K562 (cell line): ENCODE data around the gene DPYSL4. TPM values are rescaled to one million over a fixed set of nuclear protein-coding genes. Genes with fewer than 3 reads are reported as not detected.

Experiments used
- ATAC-seq: fragments of 200-7000 bp; cut with Tn5 transposase; 3 replicates; pipeline ENCODE4 v1.9.1; 2020; ENCODE audit warnings: moderate library complexity
- BruUV-seq: library from RNA; stranded (reverse); fragments of 400-500 nt; replicated peaks from 2 replicates; lab custom pipeline; 2021; lab: Mats Ljungman, UMichigan
- CTCF ChIA-PET: fragments of 300-600 bp; formaldehyde crosslinking; extraction: SDS; loops from one replicate; lab custom pipeline; 2021; ENCODE audit warnings: low intra/inter-chr PET ratio; lab: Yijun Ruan, JAX
- POLR2A ChIA-PET: fragments of 300-600, 350-650 bp; sonication (Branson Sonifier 250); formaldehyde crosslinking; extraction: SDS; loops from one replicate; lab custom pipeline; 2021; ENCODE audit warnings: antibody characterized with exemption, inconsistent platforms; lab: Yijun Ruan, JAX
- DNase-seq, 4 experiments: peaks; one replicate each; pipeline versions ENCODE4 v3.0.0 to v3.0.0-alpha.2; 2011 to 2018; ENCODE audit warnings: low spot score in 3 of 4, mixed read lengths in 3 of 4; ENCODE audit errors: extremely low read depth in 1 of 4
- FAIRE-seq: peaks from 2 replicates; lab custom pipeline; 2011; peaks lifted over from hg19 to GRCh38; lab: Jason Lieb, UNC
- H2AFZ ChIP-seq: 2 replicates; pipeline ENCODE4 v1.6.0; 2011; ENCODE audit warnings: low read depth, low read length, control low read depth, inconsistent platforms
- H3K27ac ChIP-seq: fragments of 200-600 bp; 3 replicates; pipeline ENCODE4 v1.8.0; 2011; ENCODE audit warnings: low read depth, mild to moderate bottlenecking, control low read depth, inconsistent platforms, low read length, moderate library complexity, mixed read lengths; ENCODE audit errors: extremely low read depth
- H3K27me3 ChIP-seq, 2 experiments: fragments of 300-600 bp in 1 of 2; 2 replicates in 1 of 2; 3 replicates in 1 of 2; pipeline versions ENCODE4 v1.6.0 to v1.8.0; 2011; ENCODE audit warnings: inconsistent platforms in 2 of 2, low read length in 2 of 2, mild to moderate bottlenecking in 1 of 2, mixed read lengths in 1 of 2, moderate library complexity in 1 of 2; ENCODE audit not compliant: control insufficient read depth in 2 of 2, insufficient read depth in 2 of 2
- H3K36me3 ChIP-seq: fragments of 300-600 bp; 3 replicates; pipeline ENCODE4 v1.8.0; 2011; ENCODE audit warnings: mild to moderate bottlenecking, low read length, inconsistent platforms; ENCODE audit not compliant: control insufficient read depth, insufficient read depth
- H3K4me1 ChIP-seq, 2 experiments: fragments of 200-600 bp in 1 of 2; replicated peaks in 1 of 2; 2 replicates in 1 of 2; 3 replicates in 1 of 2; pipeline versions ENCODE4 v1.5.1 to v1.8.0; 2011; ENCODE audit warnings: inconsistent platforms in 2 of 2, low read length in 2 of 2, mild to moderate bottlenecking in 1 of 2, mixed read lengths in 1 of 2, moderate library complexity in 1 of 2; ENCODE audit not compliant: control insufficient read depth in 2 of 2, insufficient read depth in 2 of 2
- H3K4me2 ChIP-seq: 2 replicates; pipeline ENCODE4 v1.6.1; 2011; ENCODE audit warnings: low read length, control low read depth, inconsistent platforms, mixed read lengths; ENCODE audit not compliant: insufficient read depth
- H3K4me3 ChIP-seq: fragments of 200-600 bp; sonication (generic), shearing (Covaris generic); 2 replicates; pipeline ENCODE4 v1.5.1; 2016; ENCODE audit warnings: control low read depth, inconsistent platforms
- H3K79me2 ChIP-seq: fragments of 200-600 bp; 3 replicates; pipeline ENCODE4 v1.8.0; 2011; ENCODE audit warnings: low read length, inconsistent platforms; ENCODE audit not compliant: control insufficient read depth, insufficient read depth
- H3K9ac ChIP-seq, 2 experiments: 2 replicates each; pipeline versions ENCODE4 v1.6.0 to v1.6.1; 2011; ENCODE audit warnings: low read depth in 2 of 2, low read length in 2 of 2, control low read depth in 1 of 2, inconsistent platforms in 1 of 2, mild to moderate bottlenecking in 1 of 2, mixed read lengths in 1 of 2; ENCODE audit not compliant: insufficient read depth in 1 of 2
- H3K9me1 ChIP-seq: one replicate; pipeline ENCODE4 v1.6.0; 2011; ENCODE audit warnings: inconsistent platforms, mild to moderate bottlenecking, low read length, moderate library complexity; ENCODE audit not compliant: control insufficient read depth, insufficient read depth
- H3K9me3 ChIP-seq: replicated peaks from 2 replicates; pipeline ENCODE4 v1.5.1; 2011; ENCODE audit warnings: low read depth, low read length, inconsistent platforms; ENCODE audit not compliant: control insufficient read depth, insufficient read depth
- H4K20me1 ChIP-seq: replicated peaks from 2 replicates; pipeline ENCODE4 v1.6.1; 2011; ENCODE audit warnings: low read length, inconsistent platforms, mixed read lengths; ENCODE audit not compliant: control insufficient read depth, insufficient read depth
- CEBPB ChIP-seq: fragments of 450-650 bp; IDR thresholded peaks from 2 replicates; pipeline ENCODE4 v1.6.1; 2016; ENCODE audit warnings: missing genetic modification characterization, missing compliant biosample characterization
- CSDE1 ChIP-seq, 2 experiments: fragments of 450-650 bp; IDR thresholded peaks; 2 replicates each; pipeline ENCODE4 v1.6.1; 2016; ENCODE audit warnings: mild to moderate bottlenecking in 1 of 2
- HDAC3 ChIP-seq: fragments of 450-650 bp; IDR thresholded peaks from 2 replicates; pipeline ENCODE4 v1.6.1; 2018; ENCODE audit warnings: borderline replicate concordance, mild to moderate bottlenecking, moderate library complexity; ENCODE audit not compliant: partially characterized antibody
- LARP7 ChIP-seq: fragments of 450-650 bp; IDR thresholded peaks from 2 replicates; pipeline ENCODE4 v1.6.1; 2016
- MEF2A ChIP-seq: IDR thresholded peaks from 2 replicates; pipeline ENCODE4 v1.6.1; 2011; ENCODE audit warnings: low read depth, mild to moderate bottlenecking, low read length, moderate library complexity; ENCODE audit not compliant: control insufficient read depth
- MNT ChIP-seq, 2 experiments: fragments of 450-650 bp; conservative IDR thresholded peaks; 2 replicates each; pipeline ENCODE4 v1.6.1; 2017; ENCODE audit warnings: mild to moderate bottlenecking in 2 of 2, moderate library complexity in 2 of 2
- SAFB2 ChIP-seq: fragments of 200-400 bp; formaldehyde crosslinking; IDR thresholded peaks from 2 replicates; pipeline ENCODE4 v1.6.1; 2018; ENCODE audit warnings: borderline replicate concordance, low read length, low read depth, moderate library complexity; ENCODE audit not compliant: severe bottlenecking
- TAL1 ChIP-seq: fragments of 450-650 bp; IDR thresholded peaks from 2 replicates; pipeline ENCODE4 v1.6.1; 2016; ENCODE audit warnings: mild to moderate bottlenecking
- ZFP30 ChIP-seq: fragments of 250-450 bp; sonication (Bioruptor Pico); IDR thresholded peaks from 2 replicates; pipeline ENCODE4 v1.8.0; 2022; ENCODE audit warnings: moderate library complexity, mild to moderate bottlenecking, inconsistent platforms, borderline replicate concordance
- ZNF274 ChIP-seq: IDR thresholded peaks from 2 replicates; pipeline ENCODE4 v1.6.1; 2011; ENCODE audit warnings: low read depth, mild to moderate bottlenecking, low read length, moderate library complexity, borderline replicate concordance
- ZNF282 ChIP-seq: sonication (generic); formaldehyde crosslinking; IDR thresholded peaks from 2 replicates; pipeline ENCODE4 v1.8.1; 2023; ENCODE audit warnings: missing genetic modification reagents
- ZNF436 ChIP-seq: fragments of 250-450, 450-650 bp; sonication (Bioruptor Pico); formaldehyde crosslinking; IDR thresholded peaks from 2 replicates; pipeline ENCODE4 v1.7.0; 2020; ENCODE audit warnings: mild to moderate bottlenecking
- ZNF785 ChIP-seq: fragments of 250-450 bp; sonication (Bioruptor Pico); IDR thresholded peaks from 2 replicates; pipeline ENCODE4 v1.4.0; 2020; ENCODE audit warnings: mild to moderate bottlenecking
- WGBS: fragments of 100-300 bp; shearing (Covaris generic); methylation state at CpG from one replicate; pipeline ENCODE4 v1.1.6; 2016; ENCODE audit warnings: low coverage, mixed read lengths; ENCODE audit not compliant: insufficient coverage; ENCODE audit errors: missing lambda C conversion rate; 5-methylcytosine and 5-hydroxymethylcytosine counted together
- in situ Hi-C: fragments of 300-500 bp; cut with MboI; formaldehyde crosslinking; loops from 4 replicates; pipeline ENCODE4 v1.15.0; 2018; ENCODE audit warnings: inconsistent platforms, mixed read lengths
- intact Hi-C: fragments of 100-400 bp; cut with micrococcal nuclease; formaldehyde crosslinking; loops from 2 replicates; pipeline ENCODE4 v1.14.2; 2022
- polyA plus RNA-seq, 8 experiments: library from polyadenylated mRNA; depleted of rRNA in 4 of 8; stranded (reverse) in 5 of 8; unstranded in 3 of 8; fragments of >200 nt; fragmentation: Nextera tagmentation in 2 of 8; fragmentation: Illumina TruSeq in 1 of 8; extraction: Ambion mirVana in 2 of 8; extraction: Trizol in 1 of 8; gene quantifications; 2 replicates each; pipeline versions ENCODE4 v1.2.1 to v1.2.3, GENCODE V29; 2011 to 2014; ENCODE audit warnings: inconsistent platforms in 1 of 8, missing spikeins in 1 of 8
- total RNA-seq, 7 experiments: library from RNA; depleted of rRNA in 6 of 7; stranded (reverse); fragments of >200 nt in 6 of 7; fragmentation: Illumina TruSeq in 2 of 7; extraction: Trizol in 2 of 7; gene quantifications; 2 replicates each; pipeline versions ENCODE4 v1.2.1 to v1.2.3, GENCODE V29; 2011 to 2021; ENCODE audit warnings: low replicate concordance in 1 of 7

DPYSL4 gene
- total and polyA plus RNA-seq, 9 of the 15 experiments (the other 6 are each of a cell fraction or from before 2014, with no cell fraction given) = 0.03 TPM; not detected in 8

DNA sequence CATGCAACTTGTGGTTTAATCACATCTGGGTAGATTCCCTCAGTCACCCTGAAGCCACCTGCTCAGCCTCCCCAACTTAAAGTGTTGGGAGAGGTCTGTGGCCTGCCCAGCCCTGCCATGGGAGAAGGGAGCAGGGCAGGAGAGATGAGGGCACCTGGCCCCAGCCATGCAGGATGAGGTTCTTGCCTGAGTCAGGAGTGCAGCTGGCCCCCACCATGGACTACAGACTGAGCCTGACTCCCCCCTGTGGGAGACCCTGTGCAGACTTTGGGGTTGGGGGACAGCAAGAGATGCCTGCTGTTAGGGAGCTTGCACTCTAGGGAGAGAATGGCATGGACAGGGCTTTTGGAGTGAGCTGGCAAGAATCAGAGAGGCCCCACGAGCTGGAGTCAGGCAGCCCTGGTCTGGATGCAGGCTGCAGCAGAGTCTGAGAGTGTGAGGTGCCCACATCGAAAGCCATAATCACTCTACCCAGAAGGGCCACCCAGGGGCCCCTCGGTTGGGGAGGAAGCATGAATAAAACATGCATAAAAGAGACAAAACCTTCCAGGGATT is 34.7 kb upstream of the DPYSL4 start:
- H3K79me2 ChIP-seq = no peaks in the 10 kb centered on the region
- no peaks in the 10 kb centered on the region for H3K9me1 ChIP-seq
- TF ChIP-seq ZNF274 (no peak), CEBPB (tag) (no peak), ZFP30 (CRISPR knock-in tag) (no peak), ZNF785 (no peak), ZNF282 (CRISPR knock-in tag) (no peak), LARP7 (no peak), MEF2A (no peak), ZNF436 (CRISPR knock-in tag) (no peak), MNT (conservative IDR thresholded peaks at IDR 0.05) (no peak), TAL1 (no peak), HDAC3 (no peak), CSDE1 (IDR thresholded peaks at IDR 0.05) (no peak), SAFB2 (no peak)
- intact Hi-C loops = no loop called here
- CTCF ChIA-PET = no interaction called here
- POLR2A ChIA-PET = no interaction called here
- in situ Hi-C loops = no loop called here
- H3K9ac ChIP-seq = no peak overlapping the region
- DNase-seq (no peak), FAIRE-seq (no peak), ATAC-seq (no peak)
- WGBS = 0% methylated on average over 3 of the region's 3 CpGs
- H4K20me1 ChIP-seq = no peaks in the 10 kb centered on the region
- no peaks in the 10 kb centered on the region for H3K4me1 ChIP-seq
- H3K36me3 ChIP-seq = no peaks in the 10 kb centered on the region
- H3K27me3 ChIP-seq = peaks cover 0 to 8% of the 10 kb centered on the region in 2 experiments; a peak in 1 of 5 replicates
- H2AFZ ChIP-seq = no peak overlapping the region
- no peaks in the 10 kb centered on the region for H3K9me3 ChIP-seq
- no TSS peak for BruUV-seq
- H3K27ac ChIP-seq = no peak overlapping the region
- H3K4me2 ChIP-seq = no peak overlapping the region
- no peak overlapping the region for H3K4me3 ChIP-seq
